BLaER1 treated with 17β-estradiol and CSF1 and Interleukin-3, amounts not matched to agents 10 nM and 100 nM (cell line): ENCODE results near the gene EPHA3.
A peak's percentile ranks its signal among the peaks of the same experiment; 100 is the strongest.
"Not testable (repeated sequence)": the region's sequence is repeated elsewhere in the genome, so short reads cannot be mapped to it uniquely, and the experiment has no call there.

ENCODE experiments used
- H3K27ac ChIP-seq, 11 experiments: shearing (Covaris generic); formaldehyde crosslinking; 2 replicates each; pipeline ENCODE4 v1.8.1; 2022
- H3K27me3 ChIP-seq, 11 experiments: shearing (Covaris generic); formaldehyde crosslinking; 2 replicates each; pipeline ENCODE4 v1.8.1; 2022
- H3K36me3 ChIP-seq, 11 experiments: shearing (Covaris generic); formaldehyde crosslinking; 2 replicates each; pipeline ENCODE4 v1.8.1; 2022
- H3K4me1 ChIP-seq, 10 experiments: shearing (Covaris generic); formaldehyde crosslinking; 2 replicates each; pipeline ENCODE4 v1.8.1; 2022
- H3K4me2 ChIP-seq, 11 experiments: shearing (Covaris generic); formaldehyde crosslinking; 2 replicates each; pipeline ENCODE4 v1.8.1; 2022
- H3K4me3 ChIP-seq, 10 experiments: shearing (Covaris generic); formaldehyde crosslinking; 2 replicates each; pipeline ENCODE4 v1.8.1; 2022
- H3K9ac ChIP-seq, 11 experiments: shearing (Covaris generic); formaldehyde crosslinking; 2 replicates each; pipeline ENCODE4 v1.8.1; 2022
- H3K9me3 ChIP-seq, 11 experiments: shearing (Covaris generic); formaldehyde crosslinking; replicated peaks in 1 of 11; 2 replicates each; pipeline ENCODE4 v1.8.1; 2022
- H4K20me1 ChIP-seq, 11 experiments: shearing (Covaris generic); formaldehyde crosslinking; 2 replicates each; pipeline ENCODE4 v1.8.1; 2022
- Cebpa-rat ChIP-seq, 11 experiments: shearing (Covaris generic); IDR thresholded peaks; 2 replicates each; pipeline ENCODE4 v1.8.1; 2022

The EPHA3 gene

DNA sequence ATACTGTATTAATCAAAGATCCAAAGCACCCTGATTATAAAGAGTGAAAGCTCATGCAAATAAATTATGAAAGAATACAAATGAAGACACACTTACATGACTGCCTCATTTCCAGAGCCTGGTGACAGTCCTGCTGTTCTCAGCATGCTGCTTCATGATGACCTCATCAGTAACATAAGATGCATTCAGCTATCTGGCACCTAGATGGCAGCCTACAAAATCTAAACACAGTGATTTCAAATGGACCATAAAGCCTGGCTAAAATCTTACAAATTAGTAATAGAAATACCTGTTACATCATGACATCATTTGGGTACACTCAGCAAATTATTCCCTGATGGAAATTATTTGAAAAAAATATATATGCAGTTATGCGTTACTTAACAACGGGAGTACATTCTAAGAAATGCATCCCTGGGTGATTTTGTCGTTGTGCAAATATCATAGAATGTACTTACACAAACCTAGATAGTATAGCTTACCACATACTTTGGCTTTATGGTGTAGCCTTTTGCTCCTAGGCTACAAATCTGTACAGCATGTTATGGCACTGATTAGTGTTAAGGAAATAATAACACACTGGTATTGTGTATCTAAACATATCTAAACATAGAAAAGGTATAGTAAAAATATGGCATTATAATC is 207.2 kb downstream of the EPHA3 start:
- Histone ChIP-seq H3K9me3 (no peaks in the 10 kb centered on the region; a peak in 1 of 22 replicates), H3K27ac (no peak overlapping the region), H3K9ac (no peak overlapping the region), H3K4me1 (peaks cover 0 to 16% (median 2%) of the 10 kb centered on the region in 10 experiments; a peak in 8 of 20 replicates), H3K27me3 (no peaks in the 10 kb centered on the region), H4K20me1 (peaks cover 0 to 35% (median 0%) of the 10 kb centered on the region in 11 experiments; a peak in 8 of 22 replicates), H3K4me3 (no peak overlapping the region), H3K36me3 (peaks cover 0 to 14% (median 0%) of the 10 kb centered on the region in 11 experiments; a peak in 6 of 22 replicates), H3K4me2 (no peak overlapping the region)
- TF ChIP-seq Cebpa-rat (IDR thresholded peaks at IDR 0.05), result no peak

DNA sequence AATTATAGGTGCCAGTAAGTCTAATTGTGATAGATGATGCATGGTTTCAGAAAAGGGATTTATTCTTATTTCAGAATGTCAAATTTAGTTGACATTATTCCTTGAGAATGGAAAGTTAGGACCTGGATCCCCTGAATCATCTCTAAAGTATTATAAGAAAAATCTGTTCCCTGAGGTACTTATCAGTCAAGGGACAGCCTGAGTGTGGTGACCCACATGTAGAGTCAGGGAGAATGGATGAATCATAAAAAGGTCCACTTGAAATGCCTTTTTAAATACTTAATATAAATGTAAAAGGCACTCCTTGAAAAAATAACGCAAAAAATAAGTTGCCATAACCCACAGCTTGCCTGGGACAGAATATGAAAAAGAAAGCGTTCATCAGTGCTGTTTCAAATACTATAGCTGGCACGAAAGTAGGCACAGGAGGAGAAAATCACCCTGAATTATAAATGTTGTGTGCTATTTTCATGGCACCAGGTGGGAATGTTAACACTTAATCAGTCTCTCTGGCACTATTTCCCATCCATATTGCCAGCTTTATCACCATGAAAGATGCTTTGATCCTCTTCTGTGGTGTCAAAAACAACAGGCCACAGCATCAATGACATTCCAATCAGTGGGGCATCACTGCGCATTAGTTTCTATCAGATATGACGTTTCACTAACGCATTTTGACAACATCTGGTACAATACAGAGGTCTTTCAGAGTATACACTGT is 208.5 kb downstream of the EPHA3 start:
- Histone ChIP-seq H4K20me1 (peaks cover 0 to 36% (median 0%) of the 10 kb centered on the region in 11 experiments; a peak in 9 of 22 replicates), H3K27me3 (no peaks in the 10 kb centered on the region), H3K4me2 (no peak overlapping the region), H3K4me3 (no peak overlapping the region), H3K9me3 (no peaks in the 10 kb centered on the region; a peak in 1 of 22 replicates), H3K4me1 (peaks cover 0 to 11% (median 0%) of the 10 kb centered on the region in 10 experiments; a peak in 1 of 20 replicates), H3K36me3 (peaks cover 0 to 13% (median 4%) of the 10 kb centered on the region in 11 experiments; a peak in 6 of 22 replicates), H3K9ac (no peak overlapping the region), H3K27ac (no peak overlapping the region)
- no peak for TF ChIP-seq Cebpa-rat (IDR thresholded peaks at IDR 0.05)

DNA sequence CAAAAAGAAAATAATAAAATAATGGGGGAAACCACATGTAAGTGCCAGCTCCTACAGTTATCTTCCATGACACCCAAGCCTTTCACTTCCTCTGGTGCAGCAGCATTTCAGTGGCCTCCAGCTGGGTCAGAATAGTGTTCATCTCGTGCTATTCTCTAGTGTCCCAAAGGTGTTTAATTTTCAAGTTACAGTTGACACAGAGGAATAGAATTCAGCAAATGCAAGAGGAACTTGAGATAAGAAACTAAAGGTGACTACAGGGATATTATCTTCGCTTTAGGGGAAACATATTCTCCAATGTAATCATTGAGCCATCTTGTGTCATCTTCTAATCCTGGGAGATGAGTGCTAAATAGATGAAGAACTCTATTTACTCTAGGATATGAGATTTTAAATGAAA is 212.8 kb downstream of the EPHA3 start:
- Histone ChIP-seq H3K4me1 (0 out of 20 replicates have a peak, but pooled peaks cover 0 to 4% (median 0%) of the 10 kb centered on the region in 10 experiments), H3K9ac (no peak overlapping the region), H3K27me3 (no peaks in the 10 kb centered on the region), H3K36me3 (peaks cover 0 to 19% (median 4%) of the 10 kb centered on the region in 11 experiments; a peak in 6 of 22 replicates), H3K4me3 (no peak overlapping the region), H3K27ac (no peak overlapping the region), H4K20me1 (peaks cover 0 to 31% (median 0%) of the 10 kb centered on the region in 11 experiments; a peak in 8 of 22 replicates), H3K4me2 (no peak overlapping the region), H3K9me3 (no peaks in the 10 kb centered on the region)
- no peak for TF ChIP-seq Cebpa-rat (IDR thresholded peaks at IDR 0.05)

DNA sequence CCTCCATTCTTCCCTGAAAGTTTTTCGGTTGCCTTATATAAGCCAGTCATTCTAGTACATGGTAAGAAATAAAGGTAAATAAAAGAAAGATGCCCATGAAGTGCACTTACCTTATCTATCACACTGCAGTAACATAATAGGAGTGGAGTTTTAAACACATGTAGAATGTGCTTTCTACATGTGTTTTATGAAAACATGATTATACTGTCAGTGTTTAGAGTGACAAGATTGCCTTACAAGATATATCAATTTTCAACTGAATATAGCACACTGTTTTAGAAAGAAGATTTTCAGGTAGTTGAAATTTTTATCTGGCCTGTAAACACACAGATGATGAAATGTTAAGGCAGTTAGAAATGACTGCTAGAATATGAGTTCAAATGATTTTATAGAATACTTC is 219.6 kb downstream of the EPHA3 start:
- TF ChIP-seq Cebpa-rat (IDR thresholded peaks at IDR 0.05), result no peak

DNA sequence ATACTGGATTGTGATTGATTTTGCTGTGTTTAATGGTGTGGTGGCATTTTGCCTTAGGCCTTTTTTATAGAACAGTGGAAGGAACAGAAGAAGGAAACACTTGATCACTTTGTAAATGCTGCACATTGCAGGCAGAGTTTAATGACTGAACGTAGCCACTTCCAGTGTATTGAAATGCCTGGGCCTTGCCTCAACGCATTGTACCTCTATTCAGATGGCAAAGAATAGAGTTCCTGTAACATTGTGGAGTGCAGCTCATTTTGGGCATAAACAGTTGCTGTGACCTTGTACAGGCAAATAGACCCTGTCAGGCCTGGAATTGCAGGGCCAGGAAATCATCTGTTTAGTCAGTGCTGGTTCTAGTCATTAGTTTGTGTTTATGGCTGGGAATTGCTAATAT is 225.0 kb downstream of the EPHA3 start:
- TF ChIP-seq Cebpa-rat (IDR thresholded peaks at IDR 0.05), result no peak
- H4K20me1 ChIP-seq, result peaks cover 0 to 20% (median 4%) of the 10 kb centered on the region in 11 experiments; a peak in 4 of 22 replicates
- H3K4me1 ChIP-seq, result peaks cover 0 to 12% (median 0%) of the 10 kb centered on the region in 10 experiments; a peak in 5 of 20 replicates
- no peak overlapping the region for H3K4me3 ChIP-seq
- peaks cover 0 to 49% (median 14%) of the 10 kb centered on the region in 11 experiments; a peak in 13 of 22 replicates for H3K36me3 ChIP-seq
- no peak overlapping the region for H3K9ac ChIP-seq
- no peaks in the 10 kb centered on the region for H3K27me3 ChIP-seq
- peak overlapping the region in 1 of 11 experiments; percentile 7; a peak in 1 of 22 replicates for H3K4me2 ChIP-seq
- H3K27ac ChIP-seq, result no peak overlapping the region
- H3K9me3 ChIP-seq, result no peaks in the 10 kb centered on the region

More for the DNA sequence above, 219.6 kb downstream of the EPHA3 start:
- Histone ChIP-seq H3K36me3 (peaks cover 0 to 38% (median 19%) of the 10 kb centered on the region in 11 experiments; a peak in 12 of 22 replicates), H3K9me3 (no peaks in the 10 kb centered on the region), H3K27me3 (no peaks in the 10 kb centered on the region), H3K27ac (no peak overlapping the region), H3K4me1 (peaks cover 0 to under 1% (median 0%) of the 10 kb centered on the region in 10 experiments; a peak in 1 of 20 replicates), H4K20me1 (peaks cover 0 to 21% (median 0%) of the 10 kb centered on the region in 11 experiments; a peak in 3 of 22 replicates), H3K4me2 (no peak overlapping the region), H3K4me3 (no peak overlapping the region), H3K9ac (no peak overlapping the region)

DNA sequence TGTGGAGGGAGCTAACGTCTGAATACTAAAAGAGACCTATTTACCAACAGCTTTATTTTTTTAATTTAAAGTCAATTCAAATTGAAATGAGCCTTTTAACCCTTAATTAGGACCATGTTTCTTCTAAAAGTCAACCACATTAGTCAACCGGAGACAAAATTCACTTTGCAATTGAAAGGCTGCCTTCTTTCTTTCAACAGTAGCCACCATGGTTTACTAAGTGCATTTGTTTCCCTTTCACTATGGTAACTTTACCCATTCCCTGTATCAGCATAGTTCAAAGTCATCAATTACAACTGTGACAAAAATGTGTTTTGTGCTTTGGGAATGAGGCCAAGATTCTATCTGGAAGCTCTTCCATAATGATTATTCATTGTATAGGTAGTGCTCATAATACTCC is 225.4 kb downstream of the EPHA3 start:
- Histone ChIP-seq H3K4me1 (peaks cover 0 to 12% (median 0%) of the 10 kb centered on the region in 10 experiments; a peak in 5 of 20 replicates), H3K4me2 (peak overlapping the region in 2 of 11 experiments; percentile 7 to 44; a peak in 3 of 22 replicates), H3K9me3 (no peaks in the 10 kb centered on the region), H3K4me3 (no peak overlapping the region), H3K36me3 (peaks cover 0 to 49% (median 14%) of the 10 kb centered on the region in 11 experiments; a peak in 14 of 22 replicates), H4K20me1 (peaks cover 0 to 16% (median 3%) of the 10 kb centered on the region in 11 experiments; a peak in 4 of 22 replicates), H3K27ac (no peak overlapping the region), H3K27me3 (no peaks in the 10 kb centered on the region), H3K9ac (no peak overlapping the region)
- TF ChIP-seq Cebpa-rat (IDR thresholded peaks at IDR 0.05), result no peak

DNA sequence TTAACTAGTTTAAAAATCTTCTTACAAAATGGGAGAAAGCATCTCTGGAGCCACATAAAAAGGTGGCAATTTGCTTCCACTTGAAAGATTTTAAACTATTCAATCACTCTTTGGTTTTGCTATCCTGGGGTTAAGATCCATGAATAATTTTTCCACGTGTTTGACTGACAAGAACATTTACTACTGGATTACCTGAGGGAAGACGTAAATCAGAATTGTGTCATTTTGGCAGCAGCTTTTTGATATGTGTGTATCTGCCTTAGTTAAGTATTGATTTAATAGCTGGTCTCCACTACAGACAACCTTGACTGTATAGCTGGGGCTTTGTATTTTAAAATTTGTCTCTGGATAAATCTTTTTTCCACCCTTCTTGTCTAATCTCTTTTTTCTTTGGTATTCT is 228.3 kb downstream of the EPHA3 start:
- H3K4me2 ChIP-seq, result no peak overlapping the region
- peaks cover 0 to 15% (median 0%) of the 10 kb centered on the region in 11 experiments; a peak in 4 of 22 replicates for H4K20me1 ChIP-seq
- H3K4me3 ChIP-seq, result no peak overlapping the region
- peaks cover under 1 to 53% (median 20%) of the 10 kb centered on the region in 11 experiments; a peak in 18 of 22 replicates for H3K36me3 ChIP-seq
- TF ChIP-seq Cebpa-rat (IDR thresholded peaks at IDR 0.05), result no peak
- no peak overlapping the region for H3K27ac ChIP-seq
- no peak overlapping the region for H3K9ac ChIP-seq
- H3K9me3 ChIP-seq, result no peaks in the 10 kb centered on the region
- peaks cover 0 to 12% (median 0%) of the 10 kb centered on the region in 10 experiments; a peak in 5 of 20 replicates for H3K4me1 ChIP-seq
- H3K27me3 ChIP-seq, result no peaks in the 10 kb centered on the region

DNA sequence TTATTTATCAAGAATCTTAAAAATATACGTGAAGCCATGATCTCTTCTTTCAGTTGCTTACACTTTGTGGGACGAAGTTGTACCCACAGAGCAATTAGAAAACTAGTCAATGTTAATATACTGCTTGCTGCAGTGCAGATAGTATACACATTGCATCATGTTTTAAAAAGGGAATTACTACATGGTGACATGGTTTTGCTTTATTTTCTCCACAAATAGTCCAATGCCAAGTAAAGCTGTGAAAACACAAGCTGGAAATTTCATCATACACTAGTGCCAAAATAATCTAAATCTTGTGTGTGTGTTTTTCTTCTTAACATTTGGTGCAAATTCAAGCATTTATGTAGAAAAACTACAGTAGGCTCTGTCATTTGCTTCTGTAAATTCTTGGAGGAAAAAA is 233.0 kb downstream of the EPHA3 start:
- H4K20me1 ChIP-seq, result peaks cover 0 to 5% (median 0%) of the 10 kb centered on the region in 11 experiments; a peak in 2 of 22 replicates
- no peak overlapping the region for H3K4me3 ChIP-seq
- no peak overlapping the region for H3K4me2 ChIP-seq
- peaks cover 0 to 24% (median 15%) of the 10 kb centered on the region in 11 experiments; a peak in 13 of 22 replicates for H3K9me3 ChIP-seq
- H3K27me3 ChIP-seq, result no peaks in the 10 kb centered on the region
- peaks cover 23 to 77% (median 64%) of the 10 kb centered on the region in 11 experiments for H3K36me3 ChIP-seq
- H3K4me1 ChIP-seq, result no peaks in the 10 kb centered on the region
- no peak overlapping the region for H3K27ac ChIP-seq
- H3K9ac ChIP-seq, result no peak overlapping the region
- TF ChIP-seq Cebpa-rat (IDR thresholded peaks at IDR 0.05), result no peak

DNA sequence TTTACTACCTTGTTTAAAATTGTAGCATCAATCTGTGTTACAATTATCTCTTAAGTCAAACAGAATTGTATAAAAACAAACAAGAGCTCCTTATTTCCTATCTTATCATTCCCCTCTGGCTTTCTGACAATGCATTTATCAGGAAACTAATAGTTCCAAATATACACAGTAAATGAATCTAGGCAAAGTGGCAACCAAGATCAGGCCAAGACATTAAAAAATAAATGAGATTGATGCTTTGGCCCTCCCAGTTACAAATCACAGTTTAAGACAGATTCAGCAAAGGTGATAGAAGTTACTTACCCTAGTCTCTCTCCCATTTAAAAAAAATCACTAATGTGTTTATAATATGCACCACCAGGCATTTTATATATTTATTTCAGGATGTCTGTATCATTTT is 236.7 kb downstream of the EPHA3 start:
- no peaks in the 10 kb centered on the region for H3K4me1 ChIP-seq
- H3K27me3 ChIP-seq, result no peaks in the 10 kb centered on the region
- no peak overlapping the region for H3K9ac ChIP-seq
- H4K20me1 ChIP-seq, result no peaks in the 10 kb centered on the region
- H3K27ac ChIP-seq, result no peak overlapping the region
- H3K9me3 ChIP-seq, result peaks cover 0 to 24% (median 15%) of the 10 kb centered on the region in 11 experiments; a peak in 13 of 22 replicates
- TF ChIP-seq Cebpa-rat (IDR thresholded peaks at IDR 0.05), result no peak
- no peak overlapping the region for H3K4me2 ChIP-seq
- peaks cover 23 to 55% (median 46%) of the 10 kb centered on the region in 11 experiments for H3K36me3 ChIP-seq
- H3K4me3 ChIP-seq, result no peak overlapping the region

DNA sequence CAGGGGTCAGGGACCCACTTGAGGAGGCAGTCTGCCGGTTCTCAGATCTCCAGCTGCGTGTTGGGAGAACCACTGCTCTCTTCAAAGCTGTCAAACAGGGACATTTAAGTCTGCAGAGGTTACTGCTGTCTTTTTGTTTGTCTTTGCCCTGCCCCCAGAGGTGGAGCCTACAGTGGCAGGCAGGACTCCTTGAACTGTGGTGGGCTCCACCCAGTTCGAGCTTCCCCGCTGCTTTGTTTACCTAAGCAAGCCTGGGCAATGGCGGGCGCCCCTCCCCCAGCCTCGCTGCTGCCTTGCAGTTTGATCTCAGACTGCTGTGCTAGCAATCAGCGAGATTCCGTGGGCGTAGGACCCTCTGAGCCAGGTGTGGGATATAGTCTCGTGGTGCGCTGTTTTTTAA is 243.5 kb downstream of the EPHA3 start:
- Histone ChIP-seq H3K36me3 (peaks cover 0 to 37% (median 22%) of the 10 kb centered on the region in 11 experiments; a peak in 16 of 22 replicates), H3K4me1 (peaks cover 0 to 12% (median 6%) of the 10 kb centered on the region in 10 experiments; a peak in 9 of 20 replicates)
- not testable (repeated sequence) for H3K27me3 ChIP-seq, H3K9me3 ChIP-seq, H3K9ac ChIP-seq, H3K27ac ChIP-seq, H3K4me2 ChIP-seq, H4K20me1 ChIP-seq, H3K4me3 ChIP-seq
